ENCODE results near the gene MIB1. TPM values are rescaled to one million over a fixed set of nuclear protein-coding genes. Genes with fewer than 3 reads are reported as not detected.

The MIB1 gene
- total RNA-seq, 1 experiment from 2014 or later, result 66.3 TPM

DNA sequence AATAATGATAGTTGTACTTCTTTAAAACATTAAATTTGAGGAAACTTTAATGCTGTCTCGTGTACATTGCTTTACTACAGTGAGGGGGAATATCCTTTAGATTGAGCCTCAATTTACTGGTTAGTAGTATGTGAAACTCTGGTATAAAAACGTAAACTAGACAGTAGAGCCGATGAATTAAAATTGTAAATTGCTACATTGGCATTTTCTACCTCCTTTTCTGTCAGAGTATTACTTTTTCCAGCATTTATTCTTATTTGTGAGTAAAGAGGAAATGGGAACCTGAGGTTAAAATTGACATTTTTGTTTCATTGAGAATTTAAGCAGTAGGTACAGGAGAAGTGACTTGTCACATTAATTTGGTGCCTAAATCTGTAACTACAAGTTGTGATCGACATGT lies 128.2 kb downstream of the MIB1 start:
- Histone ChIP-seq H3K27ac (ENCODE audit: low read length) (no peak overlapping the region), H3K4me3 (ENCODE audit: low read depth in 2 of 2, low read length in 2 of 2) (no peak overlapping the region), H3K36me3 (ENCODE audit: control insufficient read depth, insufficient read depth, low read length) (peaks cover 12% of the 10 kb centered on the region), H3K9me3 (ENCODE audit: control insufficient read depth, insufficient read depth, low read depth, low read length) (no peaks in the 10 kb centered on the region), H3K4me1 (ENCODE audit: control insufficient read depth, insufficient read depth, low read length) (no peaks in the 10 kb centered on the region), H3K27me3 (ENCODE audit: control insufficient read depth, insufficient read depth, low read length) (no peaks in the 10 kb centered on the region)
- TF ChIP-seq SIN3A (IDR thresholded peaks at IDR 0.05; ENCODE audit: borderline replicate concordance, insufficient read depth, low read depth, low read length) (no peak), POLR2AphosphoS5 (IDR thresholded peaks at IDR 0.05; ENCODE audit: low read depth, low read length) (no peak), TCF7L2 (IDR thresholded peaks at IDR 0.05; ENCODE audit: low read depth, low read length) (no peak)
- TF ChIP-seq, protein P1, sequence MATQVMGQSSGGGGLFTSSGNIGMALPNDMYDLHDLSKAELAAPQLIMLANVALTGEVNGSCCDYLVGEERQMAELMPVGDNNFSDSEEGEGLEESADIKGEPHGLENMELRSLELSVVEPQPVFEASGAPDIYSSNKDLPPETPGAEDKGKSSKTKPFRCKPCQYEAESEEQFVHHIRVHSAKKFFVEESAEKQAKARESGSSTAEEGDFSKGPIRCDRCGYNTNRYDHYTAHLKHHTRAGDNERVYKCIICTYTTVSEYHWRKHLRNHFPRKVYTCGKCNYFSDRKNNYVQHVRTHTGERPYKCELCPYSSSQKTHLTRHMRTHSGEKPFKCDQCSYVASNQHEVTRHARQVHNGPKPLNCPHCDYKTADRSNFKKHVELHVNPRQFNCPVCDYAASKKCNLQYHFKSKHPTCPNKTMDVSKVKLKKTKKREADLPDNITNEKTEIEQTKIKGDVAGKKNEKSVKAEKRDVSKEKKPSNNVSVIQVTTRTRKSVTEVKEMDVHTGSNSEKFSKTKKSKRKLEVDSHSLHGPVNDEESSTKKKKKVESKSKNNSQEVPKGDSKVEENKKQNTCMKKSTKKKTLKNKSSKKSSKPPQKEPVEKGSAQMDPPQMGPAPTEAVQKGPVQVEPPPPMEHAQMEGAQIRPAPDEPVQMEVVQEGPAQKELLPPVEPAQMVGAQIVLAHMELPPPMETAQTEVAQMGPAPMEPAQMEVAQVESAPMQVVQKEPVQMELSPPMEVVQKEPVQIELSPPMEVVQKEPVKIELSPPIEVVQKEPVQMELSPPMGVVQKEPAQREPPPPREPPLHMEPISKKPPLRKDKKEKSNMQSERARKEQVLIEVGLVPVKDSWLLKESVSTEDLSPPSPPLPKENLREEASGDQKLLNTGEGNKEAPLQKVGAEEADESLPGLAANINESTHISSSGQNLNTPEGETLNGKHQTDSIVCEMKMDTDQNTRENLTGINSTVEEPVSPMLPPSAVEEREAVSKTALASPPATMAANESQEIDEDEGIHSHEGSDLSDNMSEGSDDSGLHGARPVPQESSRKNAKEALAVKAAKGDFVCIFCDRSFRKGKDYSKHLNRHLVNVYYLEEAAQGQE (IDR thresholded peaks at IDR 0.05; ENCODE audit: insufficient read depth in 1 of 2, low read depth in 2 of 2, low read length in 1 of 2), result no peak
- TF ChIP-seq, protein P2, sequence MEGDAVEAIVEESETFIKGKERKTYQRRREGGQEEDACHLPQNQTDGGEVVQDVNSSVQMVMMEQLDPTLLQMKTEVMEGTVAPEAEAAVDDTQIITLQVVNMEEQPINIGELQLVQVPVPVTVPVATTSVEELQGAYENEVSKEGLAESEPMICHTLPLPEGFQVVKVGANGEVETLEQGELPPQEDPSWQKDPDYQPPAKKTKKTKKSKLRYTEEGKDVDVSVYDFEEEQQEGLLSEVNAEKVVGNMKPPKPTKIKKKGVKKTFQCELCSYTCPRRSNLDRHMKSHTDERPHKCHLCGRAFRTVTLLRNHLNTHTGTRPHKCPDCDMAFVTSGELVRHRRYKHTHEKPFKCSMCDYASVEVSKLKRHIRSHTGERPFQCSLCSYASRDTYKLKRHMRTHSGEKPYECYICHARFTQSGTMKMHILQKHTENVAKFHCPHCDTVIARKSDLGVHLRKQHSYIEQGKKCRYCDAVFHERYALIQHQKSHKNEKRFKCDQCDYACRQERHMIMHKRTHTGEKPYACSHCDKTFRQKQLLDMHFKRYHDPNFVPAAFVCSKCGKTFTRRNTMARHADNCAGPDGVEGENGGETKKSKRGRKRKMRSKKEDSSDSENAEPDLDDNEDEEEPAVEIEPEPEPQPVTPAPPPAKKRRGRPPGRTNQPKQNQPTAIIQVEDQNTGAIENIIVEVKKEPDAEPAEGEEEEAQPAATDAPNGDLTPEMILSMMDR (IDR thresholded peaks at IDR 0.05), result no peak
- ChIA-PET CTCF (no interaction called here), POLR2A (no interaction called here)
- ATAC-seq, result no peak
- no TSS peak for BruUV-seq (replicated peaks)
- no peak for DNase-seq (ENCODE audit: low read depth, low spot score)
- intact Hi-C loops (cut with micrococcal nuclease; ENCODE audit: unreplicated experiment), result loop anchor here (10.0 kb wide), 1 partner anchor 254 kb away; the partner anchor contains the start of gene SNRPD1
- in situ Hi-C loops (cut with HindIII; ENCODE audit: low pct_unique_long_range_greater_than_20kb, low sequenced_read_pairs), result no loop called here

DNA sequence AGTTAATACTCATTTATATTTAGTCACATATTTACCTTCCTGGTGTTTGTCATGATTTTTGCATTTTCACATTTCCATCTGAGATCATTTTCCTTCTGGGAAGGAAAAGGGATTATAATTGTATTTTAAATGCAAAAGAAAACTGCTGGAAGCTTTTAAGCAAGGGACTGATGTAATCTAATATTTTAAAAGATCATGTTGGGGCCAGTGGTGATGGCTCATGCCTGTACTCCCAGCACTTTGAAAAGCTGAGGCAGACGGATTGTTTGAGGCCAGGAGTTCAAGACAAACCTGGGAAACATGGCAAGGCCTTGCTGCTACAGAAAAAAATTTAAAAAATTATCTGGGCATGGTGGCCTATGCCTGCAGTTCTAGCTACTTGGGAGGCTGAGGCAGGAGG lies 149.0 kb downstream of the MIB1 start:
- intact Hi-C loops (cut with micrococcal nuclease; ENCODE audit: unreplicated experiment) (no loop called here), in situ Hi-C loops (cut with HindIII; ENCODE audit: low pct_unique_long_range_greater_than_20kb, low sequenced_read_pairs) (no loop called here)
- CTCF ChIA-PET, result no interaction called here
- ATAC-seq (no peak), DNase-seq (ENCODE audit: low read depth, low spot score) (no peak)
- H3K36me3 ChIP-seq (ENCODE audit: control insufficient read depth, insufficient read depth, low read length), result no peaks in the 10 kb centered on the region
- H3K9me3 ChIP-seq (ENCODE audit: control insufficient read depth, insufficient read depth, low read depth, low read length), result no peaks in the 10 kb centered on the region
- no TSS peak for BruUV-seq (replicated peaks)
- no peak overlapping the region for H3K27ac ChIP-seq (ENCODE audit: low read length)
- H3K27me3 ChIP-seq (ENCODE audit: control insufficient read depth, insufficient read depth, low read length), result no peaks in the 10 kb centered on the region
- TF ChIP-seq, protein P1 (IDR thresholded peaks at IDR 0.05; ENCODE audit: insufficient read depth in 1 of 2, low read depth in 2 of 2, low read length in 1 of 2), result no peak
- TF ChIP-seq, protein P2 (IDR thresholded peaks at IDR 0.05), result no peak
- TF ChIP-seq TCF7L2 (IDR thresholded peaks at IDR 0.05; ENCODE audit: low read depth, low read length) (no peak), SIN3A (IDR thresholded peaks at IDR 0.05; ENCODE audit: borderline replicate concordance, insufficient read depth, low read depth, low read length) (no peak), POLR2AphosphoS5 (IDR thresholded peaks at IDR 0.05; ENCODE audit: low read depth, low read length) (no peak)
- no peaks in the 10 kb centered on the region for H3K4me1 ChIP-seq (ENCODE audit: control insufficient read depth, insufficient read depth, low read length)
- POLR2A ChIA-PET, result no interaction called here
- no peak overlapping the region for H3K4me3 ChIP-seq (ENCODE audit: low read depth in 2 of 2, low read length in 2 of 2)
